Neuronal stem cell (in vitro differentiated cells): Measurements from ENCODE around the gene MRPL18.
"Not testable (repeated sequence)": the region's sequence is repeated elsewhere in the genome, so short reads cannot be mapped to it uniquely, and the experiment has no call there.

Experiments used
- DNase-seq: peaks from one replicate; pipeline ENCODE4 v3.0.0-alpha.2; 2013; ENCODE audit warnings: low spot score
- H2AFZ ChIP-seq: one replicate; pipeline ENCODE4 v1.6.1; 2013; ENCODE audit warnings: mild to moderate bottlenecking, low read length, inconsistent platforms
- H2AK5ac ChIP-seq: 2 replicates; pipeline ENCODE4 v1.6.1; 2013; ENCODE audit warnings: low read depth, mild to moderate bottlenecking, inconsistent platforms, low read length, moderate library complexity, mixed read lengths
- H2BK120ac ChIP-seq: 2 replicates; pipeline ENCODE4 v1.6.1; 2013; ENCODE audit warnings: low read depth, mild to moderate bottlenecking, inconsistent platforms, low read length, moderate library complexity, mixed read lengths
- H2BK12ac ChIP-seq: one replicate; pipeline ENCODE4 v1.6.1; 2013; ENCODE audit warnings: low read length, inconsistent platforms
- H2BK15ac ChIP-seq: 2 replicates; pipeline ENCODE4 v1.6.1; 2013; ENCODE audit warnings: mild to moderate bottlenecking, low read length, inconsistent platforms, mixed read lengths
- H2BK5ac ChIP-seq: one replicate; pipeline ENCODE4 v1.6.1; 2013; ENCODE audit warnings: inconsistent platforms, mild to moderate bottlenecking, low read length, moderate library complexity
- H3K14ac ChIP-seq: one replicate; pipeline ENCODE4 v1.6.1; 2013; ENCODE audit warnings: low read length, inconsistent platforms
- H3K18ac ChIP-seq: 2 replicates; pipeline ENCODE4 v1.6.1; 2013; ENCODE audit warnings: low read length, inconsistent platforms
- H3K23ac ChIP-seq: 2 replicates; pipeline ENCODE4 v1.6.1; 2013; ENCODE audit warnings: low read depth, mild to moderate bottlenecking, mixed read lengths, low read length, inconsistent platforms; ENCODE audit not compliant: poor library complexity
- H3K27ac ChIP-seq: replicated peaks from 3 replicates; pipeline ENCODE4 v1.5.1; 2013; ENCODE audit warnings: low read length, inconsistent platforms
- H3K27me3 ChIP-seq, 3 experiments: 2 replicates each; pipeline ENCODE4 v1.6.1; 2013; ENCODE audit warnings: low read length in 3 of 3, mild to moderate bottlenecking in 2 of 3, inconsistent platforms in 1 of 3, low read depth in 1 of 3, mixed read lengths in 1 of 3, moderate library complexity in 1 of 3; ENCODE audit not compliant: control insufficient read depth in 3 of 3, insufficient read depth in 3 of 3
- H3K36me3 ChIP-seq, 2 donors: replicated peaks in 1 of 2; 2 replicates each; pipeline ENCODE4 v1.6.1; 2013; ENCODE audit warnings: low read length in 2 of 2; ENCODE audit not compliant: control insufficient read depth in 2 of 2, insufficient read depth in 2 of 2
- H3K4ac ChIP-seq: 2 replicates; pipeline ENCODE4 v1.6.1; 2013; ENCODE audit warnings: inconsistent platforms, mild to moderate bottlenecking, low read length, moderate library complexity
- H3K4me1 ChIP-seq, 2 donors: 1 replicate in 1 of 2; 2 replicates in 1 of 2; pipeline ENCODE4 v1.6.1; 2013; ENCODE audit warnings: low read length in 2 of 2, low read depth in 1 of 2; ENCODE audit not compliant: control insufficient read depth in 2 of 2, insufficient read depth in 1 of 2
- H3K4me2 ChIP-seq: one replicate; pipeline ENCODE4 v1.6.1; 2013; ENCODE audit warnings: mild to moderate bottlenecking, low read length, inconsistent platforms; ENCODE audit not compliant: insufficient read depth, poor library complexity, severe bottlenecking
- H3K4me3 ChIP-seq, 2 donors: 2 replicates each; pipeline ENCODE4 v1.5.1; 2013; ENCODE audit warnings: low read length in 2 of 2, mild to moderate bottlenecking in 2 of 2, inconsistent platforms in 1 of 2, moderate library complexity in 1 of 2
- H3K79me1 ChIP-seq: one replicate; pipeline ENCODE4 v1.6.1; 2013; ENCODE audit warnings: low read depth, mild to moderate bottlenecking, inconsistent platforms, low read length, moderate library complexity
- H3K9ac ChIP-seq: one replicate; pipeline ENCODE4 v1.6.1; 2013; ENCODE audit warnings: mild to moderate bottlenecking, low read depth, low read length, inconsistent platforms; ENCODE audit not compliant: poor library complexity
- H3K9me3 ChIP-seq, 2 donors: replicated peaks in 1 of 2; 2 replicates each; pipeline versions ENCODE3 to v1.6.1; 2013; ENCODE audit warnings: low read length in 2 of 2, mild to moderate bottlenecking in 2 of 2, inconsistent platforms in 1 of 2, low read depth in 1 of 2, mixed read lengths in 1 of 2, moderate library complexity in 1 of 2; ENCODE audit not compliant: control insufficient read depth in 2 of 2, insufficient read depth in 1 of 2
- H4K8ac ChIP-seq: one replicate; pipeline ENCODE4 v1.6.1; 2013; ENCODE audit warnings: low read depth, mild to moderate bottlenecking, inconsistent platforms, low read length, moderate library complexity
- H4K91ac ChIP-seq: one replicate; pipeline ENCODE4 v1.6.1; 2013; ENCODE audit warnings: low read length, low read depth, mild to moderate bottlenecking, inconsistent platforms; ENCODE audit not compliant: poor library complexity
- WGBS, 2 donors: extraction: QIAGEN DNeasy Blood & Tissue Kit; methylation state at CpG; one replicate each; pipeline ENCODE4 v1.1.7; 2013; ENCODE audit warnings: missing lambda C conversion rate in 2 of 2, mixed read lengths in 1 of 2; ENCODE audit not compliant: insufficient read length in 2 of 2, insufficient replicate concordance in 1 of 2; ENCODE audit errors: extremely low coverage in 2 of 2; 5-methylcytosine and 5-hydroxymethylcytosine counted together

Gene MRPL18

DNA sequence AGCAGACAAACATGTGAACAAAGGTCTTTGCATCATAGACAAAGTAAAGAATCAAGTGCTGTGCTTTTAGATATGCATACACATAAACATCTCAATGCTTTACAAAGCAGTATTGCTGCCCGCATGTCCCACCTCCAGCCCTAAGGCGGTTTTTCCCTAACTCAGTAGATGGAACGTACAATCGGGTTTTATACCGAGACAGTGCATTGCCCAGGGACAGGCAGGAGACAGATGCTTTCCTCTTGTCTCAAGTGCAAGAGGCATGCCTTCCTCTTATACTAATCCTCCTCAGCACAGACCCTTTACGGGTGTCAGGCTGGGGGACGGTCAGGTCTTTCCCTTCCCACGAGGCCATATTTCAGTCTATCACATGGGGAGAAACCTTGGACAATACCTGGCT, 4.7 kb downstream of the MRPL18 start:
- not testable (repeated sequence) for H2BK120ac ChIP-seq, H2AK5ac ChIP-seq
- peaks cover 17 to 83% of the 10 kb centered on the region in 2 donors for H3K36me3 ChIP-seq

DNA sequence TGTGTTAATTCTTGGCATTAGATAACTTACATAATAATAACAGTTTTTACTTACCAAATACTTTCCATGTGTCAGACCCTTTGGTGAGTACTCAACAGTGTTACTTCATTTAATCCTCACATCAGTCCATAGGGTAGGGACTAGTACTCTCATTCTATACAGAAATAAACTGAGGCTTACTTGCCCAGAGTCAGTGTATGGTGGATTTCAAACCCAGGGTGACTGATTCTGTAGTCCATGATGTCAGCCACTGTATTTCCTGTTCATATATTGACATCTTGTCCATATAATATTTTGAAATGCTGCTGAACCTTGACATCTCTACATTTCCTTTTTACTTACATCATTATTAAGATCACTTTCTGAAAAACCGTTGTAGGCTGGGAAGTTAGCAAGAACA, 7.3 kb downstream of the MRPL18 start:
- H3K36me3 ChIP-seq = peaks cover 16 to 67% of the 10 kb centered on the region in 2 donors
- no CpG with 5 or more reads among the region's 1 CpG for WGBS, 2 donors
- no peak overlapping the region for H2BK5ac ChIP-seq
- no peak overlapping the region for H3K4me3 ChIP-seq
- H2BK12ac ChIP-seq = no peak overlapping the region
- H2BK15ac ChIP-seq = no peak overlapping the region
- H3K4me1 ChIP-seq = no peaks in the 10 kb centered on the region
- H3K9ac ChIP-seq = no peak overlapping the region
- no peak overlapping the region for H4K8ac ChIP-seq
- no peak overlapping the region for H3K4ac ChIP-seq
- no peak overlapping the region for H4K91ac ChIP-seq
- no peaks in the 10 kb centered on the region for H3K27me3 ChIP-seq
- DNase-seq = no peak
- no peak overlapping the region for H2AFZ ChIP-seq
- H2AK5ac ChIP-seq = no peak overlapping the region
- no peaks in the 10 kb centered on the region for H3K9me3 ChIP-seq
- no peak overlapping the region for H3K23ac ChIP-seq
- H3K4me2 ChIP-seq = no peak overlapping the region
- H3K79me1 ChIP-seq = peaks cover 1% of the 10 kb centered on the region
- H3K14ac ChIP-seq = no peak overlapping the region
- H3K27ac ChIP-seq = no peak overlapping the region
- no peak overlapping the region for H3K18ac ChIP-seq
- no peak overlapping the region for H2BK120ac ChIP-seq

More for the DNA sequence above, 4.7 kb downstream of the MRPL18 start:
- not testable (repeated sequence) for H3K9me3 ChIP-seq, H3K27ac ChIP-seq, H3K27me3 ChIP-seq, H2BK12ac ChIP-seq, H3K4me3 ChIP-seq, H3K79me1 ChIP-seq, H4K91ac ChIP-seq, H3K14ac ChIP-seq, H3K9ac ChIP-seq, H3K4me1 ChIP-seq, DNase-seq, H3K18ac ChIP-seq, H3K4me2 ChIP-seq, H3K4ac ChIP-seq, H3K23ac ChIP-seq, H2BK5ac ChIP-seq, H2BK15ac ChIP-seq, H2AFZ ChIP-seq, H4K8ac ChIP-seq
- no CpG with 5 or more reads among the region's 8 CpGs for WGBS, 2 donors

DNA sequence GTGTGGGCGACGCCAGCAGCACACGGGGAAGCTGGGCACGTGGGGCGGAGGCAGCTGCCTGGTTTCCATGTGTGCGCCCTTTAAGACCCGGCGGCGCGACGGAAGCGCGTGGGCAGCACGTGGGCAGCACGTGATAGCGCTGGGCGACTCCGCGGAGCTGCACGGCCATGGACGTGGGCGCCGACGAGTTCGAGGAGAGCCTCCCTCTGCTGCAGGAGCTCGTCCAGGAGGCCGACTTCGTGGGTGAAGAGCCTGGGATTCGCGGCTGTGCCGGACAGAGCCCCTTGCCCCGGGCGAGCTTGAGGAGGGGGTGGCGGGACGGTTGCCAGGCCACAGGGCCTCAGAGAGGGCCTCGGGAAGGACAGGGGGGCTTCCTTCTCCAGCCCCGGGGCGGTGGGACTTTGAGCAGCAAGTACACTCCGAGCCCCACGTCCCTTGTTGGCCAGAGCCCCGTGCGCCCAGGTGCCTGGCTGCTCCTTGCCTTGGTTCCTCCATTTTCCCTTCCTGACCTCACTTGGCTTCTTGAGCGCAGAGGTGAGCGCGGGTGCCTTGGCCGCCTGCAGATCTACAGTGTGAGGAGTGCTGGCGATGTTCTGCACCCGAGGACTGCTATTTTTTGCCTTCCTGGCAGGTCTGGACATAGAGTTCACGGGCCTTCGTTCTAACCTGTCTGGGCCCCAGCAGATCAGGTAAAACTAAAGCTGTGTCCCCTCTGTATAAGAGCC, 10.0 kb downstream of the MRPL18 start, which contains the start of gene PNLDC1:
Gene PNLDC1 (plus strand): TSS at position 136 of the 725 bp plus-strand sequence. CDS start 32 bp downstream, at position 168.
- H4K8ac ChIP-seq = no peak within 1 kb of the TSS
- peaks cover 1% of the 10 kb centered on the region for H3K79me1 ChIP-seq
- no peak within 1 kb of the TSS for H3K18ac ChIP-seq
- H2BK15ac ChIP-seq = no peak within 1 kb of the TSS
- H3K4me3 ChIP-seq = no peak within 1 kb of the TSS
- no peak within 1 kb of the TSS for H3K27ac ChIP-seq
- no peak within 1 kb of the TSS for H2AK5ac ChIP-seq
- H3K14ac ChIP-seq = no peak within 1 kb of the TSS
- no peak within 1 kb of the TSS for H2AFZ ChIP-seq
- no peak within 1 kb of the TSS for H2BK120ac ChIP-seq
- H3K9ac ChIP-seq = no peak within 1 kb of the TSS
- H3K4ac ChIP-seq = no peak within 1 kb of the TSS
- no peak for DNase-seq
- H3K4me1 ChIP-seq = no peaks in the 10 kb centered on the region
- no peaks in the 10 kb centered on the region for H3K27me3 ChIP-seq
- H3K4me2 ChIP-seq = no peak within 1 kb of the TSS
- no CpG with 5 or more reads among the region's 50 CpGs for WGBS, 2 donors
- H3K23ac ChIP-seq = no peak within 1 kb of the TSS
- H2BK12ac ChIP-seq = no peak within 1 kb of the TSS
- no peak within 1 kb of the TSS for H2BK5ac ChIP-seq
- H3K9me3 ChIP-seq = no peaks in the 10 kb centered on the region
- H3K36me3 ChIP-seq = peaks cover 14 to 43% of the 10 kb centered on the region in 2 donors
- H4K91ac ChIP-seq = no peak within 1 kb of the TSS

DNA sequence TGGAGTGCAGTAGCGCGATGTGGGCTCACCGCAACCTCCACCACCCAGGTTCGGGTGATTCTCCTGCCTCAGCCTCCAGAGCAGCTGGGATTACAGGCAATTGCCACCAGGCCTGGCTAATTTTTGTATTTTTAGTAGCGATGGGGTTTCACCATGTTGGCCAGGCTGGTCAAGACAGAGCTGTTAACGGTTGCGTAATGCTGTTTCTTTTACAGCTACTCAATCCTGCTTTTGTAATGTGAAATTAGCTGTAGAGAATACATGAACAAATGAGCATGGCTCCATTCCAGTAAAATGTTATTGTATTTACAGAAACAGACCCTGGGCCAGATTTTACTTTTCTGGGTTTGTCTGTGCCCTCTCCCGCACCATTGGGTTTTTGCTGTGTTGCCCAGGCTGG, 11.7 kb downstream of the MRPL18 start:
- DNase-seq = no peak
- peaks cover 10 to 30% of the 10 kb centered on the region in 2 donors for H3K36me3 ChIP-seq
- no peak overlapping the region for H3K4ac ChIP-seq
- no peak overlapping the region for H2BK120ac ChIP-seq
- WGBS, 2 donors = no CpG with 5 or more reads among the region's 8 CpGs
- no peak overlapping the region for H4K91ac ChIP-seq
- no peak overlapping the region for H3K14ac ChIP-seq
- no peaks in the 10 kb centered on the region for H3K79me1 ChIP-seq
- H3K4me1 ChIP-seq = no peaks in the 10 kb centered on the region
- no peak overlapping the region for H3K4me3 ChIP-seq
- no peak overlapping the region for H2BK12ac ChIP-seq
- H2AK5ac ChIP-seq = no peak overlapping the region
- no peak overlapping the region for H2BK15ac ChIP-seq
- no peak overlapping the region for H2AFZ ChIP-seq
- no peaks in the 10 kb centered on the region for H3K27me3 ChIP-seq
- no peak overlapping the region for H3K9ac ChIP-seq
- H3K9me3 ChIP-seq = no peaks in the 10 kb centered on the region
- no peak overlapping the region for H3K23ac ChIP-seq
- no peak overlapping the region for H4K8ac ChIP-seq
- H3K4me2 ChIP-seq = no peak overlapping the region
- H2BK5ac ChIP-seq = no peak overlapping the region
- H3K27ac ChIP-seq = no peak overlapping the region
- no peak overlapping the region for H3K18ac ChIP-seq
